Hepatocyte (in vitro differentiated cells): ENCODE measurements around the gene PRTG. TPM values are rescaled to one million over a fixed set of nuclear protein-coding genes. Genes with fewer than 3 reads are reported as not detected.

ENCODE experiments used
- DNase-seq: peaks from one replicate; pipeline ENCODE4 v3.0.0-alpha.2; 2016; ENCODE audit warnings: low spot score
- H2AFZ ChIP-seq: fragments of 200-600 bp; sonication (generic); 2 replicates; pipeline ENCODE4 v1.6.0; 2016; ENCODE audit warnings: antibody characterized with exemption, mild to moderate bottlenecking
- H3K27ac ChIP-seq: fragments of 200-600 bp; sonication (generic); 2 replicates; pipeline ENCODE4 v1.5.1; 2016; ENCODE audit warnings: mild to moderate bottlenecking
- H3K27me3 ChIP-seq: fragments of 200-600 bp; sonication (generic); 2 replicates; pipeline ENCODE4 v1.6.1; 2016
- H3K36me3 ChIP-seq: fragments of 200-600 bp; sonication (generic); replicated peaks from 2 replicates; pipeline ENCODE4 v1.5.1; 2016; ENCODE audit warnings: low read depth; ENCODE audit not compliant: insufficient read depth
- H3K4me1 ChIP-seq: fragments of 200-600 bp; sonication (generic); 2 replicates; pipeline ENCODE4 v1.5.1; 2016; ENCODE audit warnings: mild to moderate bottlenecking, moderate library complexity; ENCODE audit not compliant: insufficient read depth
- H3K4me2 ChIP-seq: fragments of 200-600 bp; sonication (generic); 2 replicates; pipeline ENCODE4 v1.6.0; 2016
- H3K4me3 ChIP-seq: fragments of 200-600 bp; sonication (generic); 2 replicates; pipeline ENCODE4 v1.5.1; 2016; ENCODE audit warnings: mild to moderate bottlenecking
- H3K79me2 ChIP-seq: fragments of 200-600 bp; sonication (generic); 2 replicates; pipeline ENCODE4 v1.6.0; 2017; ENCODE audit warnings: mild to moderate bottlenecking
- H3K9me2 ChIP-seq: fragments of 200-600 bp; sonication (generic); replicated peaks from 2 replicates; pipeline ENCODE4 v1.6.0; 2017; ENCODE audit warnings: mild to moderate bottlenecking; ENCODE audit not compliant: insufficient read depth
- H3K9me3 ChIP-seq: fragments of 200-600 bp; sonication (generic); 2 replicates; pipeline ENCODE4 v1.5.1; 2016; ENCODE audit warnings: low read depth, mild to moderate bottlenecking
- H4K20me1 ChIP-seq: fragments of 200-600 bp; sonication (generic); 2 replicates; pipeline ENCODE4 v1.6.0; 2016; ENCODE audit warnings: mild to moderate bottlenecking; ENCODE audit not compliant: insufficient read depth, poor library complexity, severe bottlenecking
- EZH2 ChIP-seq: fragments of 200-600 bp; sonication (generic); IDR thresholded peaks from 2 replicates; pipeline ENCODE4 v1.6.1; 2016; ENCODE audit warnings: antibody characterized with exemption, mild to moderate bottlenecking, borderline replicate concordance
- EZH2phosphoT487 ChIP-seq: fragments of 200-600 bp; sonication (generic); IDR thresholded peaks from one replicate; pipeline ENCODE4 v1.6.1; 2018; ENCODE audit warnings: antibody characterized with exemption, mild to moderate bottlenecking, low read depth, moderate library complexity; ENCODE audit not compliant: unreplicated experiment, severe bottlenecking
- WGBS: methylation state at CpG from one replicate; pipeline ENCODE4 v1.1.6; 2016; ENCODE audit warnings: low lambda C conversion rate; ENCODE audit errors: missing lambda C conversion rate; 5-methylcytosine and 5-hydroxymethylcytosine counted together
- polyA plus RNA-seq: library from polyadenylated mRNA; unstranded; fragments of >200 nt; fragmentation: Nextera tagmentation; extraction: Ambion mirVana; gene quantifications from 2 replicates; pipeline ENCODE4 v1.2.1, GENCODE V29; 2016
- total RNA-seq: library from RNA; depleted of rRNA; stranded (reverse); fragments of >200 nt; gene quantifications from 2 replicates; pipeline ENCODE4 v1.2.3, GENCODE V29; 2014
- TF ChIP-seq, protein P1 (sequence below): fragments of 200-600 bp; sonication (generic); IDR thresholded peaks from 2 replicates; pipeline ENCODE4 v1.5.1; 2016; ENCODE audit warnings: antibody characterized with exemption, mild to moderate bottlenecking; ENCODE audit not compliant: poor library complexity

Gene PRTG
- total and polyA plus RNA-seq, 2 experiments from 2014 or later = 6.6 to 19.0 TPM

DNA sequence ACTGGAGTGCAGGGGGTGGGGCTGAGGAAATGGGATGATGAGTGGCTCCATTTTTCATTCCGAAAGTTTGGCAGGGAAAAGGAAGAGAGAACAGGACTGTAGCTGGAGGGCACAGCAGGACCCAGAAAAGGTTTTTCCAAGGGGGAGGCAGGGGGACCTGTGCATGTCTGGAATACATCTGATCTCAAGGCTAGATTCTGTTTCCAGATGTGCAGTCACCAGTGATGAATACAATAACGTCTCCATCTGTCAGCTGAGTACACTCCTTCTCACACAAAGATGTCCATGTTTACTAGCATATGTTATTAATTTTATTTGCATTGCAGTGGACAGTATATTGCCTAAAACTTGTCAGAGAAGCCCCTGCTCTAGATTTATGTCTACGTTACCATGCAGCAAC lies 39.9 kb upstream of the PRTG start:
- H3K27me3 ChIP-seq = no peaks in the 10 kb centered on the region
- no peaks in the 10 kb centered on the region for H3K9me2 ChIP-seq
- no peak overlapping the region for H3K4me2 ChIP-seq
- no peak overlapping the region for H3K4me3 ChIP-seq
- peaks cover 15% of the 10 kb centered on the region for H3K4me1 ChIP-seq
- H2AFZ ChIP-seq = no peak overlapping the region
- no peaks in the 10 kb centered on the region for H4K20me1 ChIP-seq
- no peaks in the 10 kb centered on the region for H3K79me2 ChIP-seq
- H3K36me3 ChIP-seq = no peaks in the 10 kb centered on the region
- no peaks in the 10 kb centered on the region for H3K9me3 ChIP-seq
- no peak for TF ChIP-seq EZH2
- TF ChIP-seq EZH2phosphoT487 = no peak
- TF ChIP-seq, protein P1, sequence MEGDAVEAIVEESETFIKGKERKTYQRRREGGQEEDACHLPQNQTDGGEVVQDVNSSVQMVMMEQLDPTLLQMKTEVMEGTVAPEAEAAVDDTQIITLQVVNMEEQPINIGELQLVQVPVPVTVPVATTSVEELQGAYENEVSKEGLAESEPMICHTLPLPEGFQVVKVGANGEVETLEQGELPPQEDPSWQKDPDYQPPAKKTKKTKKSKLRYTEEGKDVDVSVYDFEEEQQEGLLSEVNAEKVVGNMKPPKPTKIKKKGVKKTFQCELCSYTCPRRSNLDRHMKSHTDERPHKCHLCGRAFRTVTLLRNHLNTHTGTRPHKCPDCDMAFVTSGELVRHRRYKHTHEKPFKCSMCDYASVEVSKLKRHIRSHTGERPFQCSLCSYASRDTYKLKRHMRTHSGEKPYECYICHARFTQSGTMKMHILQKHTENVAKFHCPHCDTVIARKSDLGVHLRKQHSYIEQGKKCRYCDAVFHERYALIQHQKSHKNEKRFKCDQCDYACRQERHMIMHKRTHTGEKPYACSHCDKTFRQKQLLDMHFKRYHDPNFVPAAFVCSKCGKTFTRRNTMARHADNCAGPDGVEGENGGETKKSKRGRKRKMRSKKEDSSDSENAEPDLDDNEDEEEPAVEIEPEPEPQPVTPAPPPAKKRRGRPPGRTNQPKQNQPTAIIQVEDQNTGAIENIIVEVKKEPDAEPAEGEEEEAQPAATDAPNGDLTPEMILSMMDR = no peak
- WGBS = 53% methylated on average over 3 of the region's 3 CpGs
- no peak for DNase-seq
- no peak overlapping the region for H3K27ac ChIP-seq

DNA sequence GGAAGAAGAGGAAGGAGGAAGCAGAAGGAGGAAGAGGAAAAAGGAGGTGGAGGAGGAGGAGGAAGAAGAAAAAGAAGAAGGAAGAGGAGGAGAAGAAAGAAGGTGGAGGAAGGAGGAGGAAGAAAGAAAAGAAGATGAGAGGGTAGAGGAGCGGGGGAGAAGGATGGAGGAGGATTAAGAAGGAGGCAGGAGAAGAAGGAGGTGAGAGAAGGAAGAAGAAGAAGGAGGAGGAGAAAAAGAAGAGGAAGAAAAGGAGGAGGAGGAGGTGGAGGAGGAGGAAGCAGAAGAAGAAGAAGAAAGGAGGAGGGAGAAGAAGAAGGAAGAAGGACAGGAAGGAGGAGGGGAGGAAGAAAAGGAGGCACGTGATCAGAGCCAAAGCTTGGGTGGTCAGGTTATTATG lies 37.3 kb upstream of the PRTG start:
- H3K9me2 ChIP-seq = no peaks in the 10 kb centered on the region
- TF ChIP-seq EZH2 (no peak), EZH2phosphoT487 (no peak)
- TF ChIP-seq, protein P1 = no peak
- H3K36me3 ChIP-seq = no peaks in the 10 kb centered on the region
- WGBS = 75% methylated on average over 2 of the region's 2 CpGs
- no peak overlapping the region for H3K27ac ChIP-seq
- no peaks in the 10 kb centered on the region for H4K20me1 ChIP-seq
- H3K4me2 ChIP-seq = no peak overlapping the region
- DNase-seq = no peak
- no peaks in the 10 kb centered on the region for H3K79me2 ChIP-seq
- no peak overlapping the region for H2AFZ ChIP-seq
- no peaks in the 10 kb centered on the region for H3K27me3 ChIP-seq
- H3K4me1 ChIP-seq = peaks cover 15% of the 10 kb centered on the region
- no peak overlapping the region for H3K4me3 ChIP-seq
- H3K9me3 ChIP-seq = no peaks in the 10 kb centered on the region

GRCh38 chr15:55778932-55779331 lies 36.0 kb upstream of the PRTG start:
- Histone ChIP-seq H3K27ac (no peak overlapping the region), H3K36me3 (no peaks in the 10 kb centered on the region), H2AFZ (no peak overlapping the region), H3K79me2 (no peaks in the 10 kb centered on the region), H3K4me3 (no peak overlapping the region), H4K20me1 (no peaks in the 10 kb centered on the region), H3K27me3 (no peaks in the 10 kb centered on the region), H3K4me2 (no peak overlapping the region), H3K9me3 (no peaks in the 10 kb centered on the region), H3K9me2 (no peaks in the 10 kb centered on the region), H3K4me1 (peaks cover 11% of the 10 kb centered on the region)
- DNase-seq = no peak
- TF ChIP-seq EZH2phosphoT487 = no peak
- TF ChIP-seq, protein P1 = no peak
- no peak for TF ChIP-seq EZH2
- WGBS = 79% methylated on average over 3 of the region's 3 CpGs

GRCh38 chr15:55775316-55775715 lies 32.4 kb upstream of the PRTG start:
- Histone ChIP-seq H3K27me3 (no peaks in the 10 kb centered on the region), H3K4me2 (no peak overlapping the region), H3K27ac (no peak overlapping the region), H3K4me3 (no peak overlapping the region), H3K4me1 (no peaks in the 10 kb centered on the region), H3K9me3 (no peaks in the 10 kb centered on the region), H3K36me3 (no peaks in the 10 kb centered on the region), H3K9me2 (no peaks in the 10 kb centered on the region), H2AFZ (no peak overlapping the region), H4K20me1 (no peaks in the 10 kb centered on the region), H3K79me2 (no peaks in the 10 kb centered on the region)
- TF ChIP-seq, protein P1 = no peak
- TF ChIP-seq EZH2 (no peak), EZH2phosphoT487 (no peak)
- whole genome bisulfite sequencing = 55% methylated on average over 4 of the region's 4 CpGs
- DNase-seq = peak; percentile 39
